Measurements from ENCODE around the gene PUS10.

GRCh38 chr2:61059382-61059781 lies 41.3 kb upstream of the PUS10 start:
- TF ChIP-seq CTCF (IDR thresholded peaks at IDR 0.05 in 2 of 3, conservative IDR thresholded peaks at IDR 0.05 in 1 of 3; ENCODE audit: borderline replicate concordance in 1 of 3, insufficient read depth in 1 of 3, low read depth in 2 of 3, low read length in 2 of 3) (no peak), EZH2phosphoT487 (IDR thresholded peaks at IDR 0.05; ENCODE audit: borderline replicate concordance) (no peak), EZH2 (IDR thresholded peaks at IDR 0.05) (no peak), YY1 (IDR thresholded peaks at IDR 0.05; ENCODE audit: extremely low read depth, insufficient replicate concordance, low read depth, low read length) (no peak)

Data from HCT116 (cell line).